Prostate gland (tissue), 2 donors: ENCODE data around the gene RPS27L. TPM values are rescaled to one million over a fixed set of nuclear protein-coding genes. Genes with fewer than 3 reads are reported as not detected.
"Not testable (repeated sequence)": the region's sequence is repeated elsewhere in the genome, so short reads cannot be mapped to it uniquely, and the experiment has no call there.

ENCODE experiments used
- DNase-seq: peaks from one replicate; pipeline ENCODE4 v3.0.0-alpha.2; 2019; ENCODE audit warnings: low spot score
- H3K27ac ChIP-seq, 2 donors: fragments of 200-600 bp; sonication (generic); 2 replicates each; pipeline ENCODE4 v1.5.1; 2017 to 2019
- H3K27me3 ChIP-seq: fragments of 200-600 bp; sonication (generic); replicated peaks from 2 replicates; pipeline ENCODE4 v1.5.1; 2019; ENCODE audit not compliant: insufficient read depth
- H3K36me3 ChIP-seq, 2 donors: fragments of 200-600 bp; sonication (generic); 1 replicate in 1 of 2; 2 replicates in 1 of 2; pipeline versions ENCODE4 v1.5.1 to v1.8.1; 2017 to 2019
- H3K4me1 ChIP-seq: fragments of 200-600 bp; sonication (generic); replicated peaks from 2 replicates; pipeline ENCODE4 v1.5.1; 2019
- H3K4me3 ChIP-seq, 2 donors: fragments of 200-600 bp; sonication (generic); 2 replicates each; pipeline ENCODE4 v1.5.1; 2017 to 2019
- H3K9me3 ChIP-seq: fragments of 200-600 bp; sonication (generic); 2 replicates; pipeline ENCODE4 v1.5.1; 2017
- POLR2A ChIP-seq: fragments of 450-650 bp; IDR thresholded peaks from one replicate; pipeline ENCODE4 v1.6.1; 2016; ENCODE audit warnings: antibody characterized with exemption, mild to moderate bottlenecking
- POLR2AphosphoS5 ChIP-seq: sonication (generic); formaldehyde crosslinking; IDR thresholded peaks from one replicate; pipeline ENCODE4 v1.6.1; 2017; ENCODE audit warnings: antibody characterized with exemption
- WGBS: methylation state at CpG from one replicate; pipeline ENCODE4 v1.1.5; 2018; 5-methylcytosine and 5-hydroxymethylcytosine counted together
- intact Hi-C: fragments of 100-400 bp; cut with DNase I; formaldehyde crosslinking; loops from one replicate; pipeline ENCODE4 v1.14.2; 2022
- total RNA-seq, 2 donors: library from RNA; depleted of rRNA; stranded (reverse); fragments of >200 nt; gene quantifications; one replicate each; pipeline ENCODE4 v1.1.0, GENCODE V29; 2016
- TF ChIP-seq, protein P1 (sequence below), 4 experiments: fragments of 200-600 bp in 2 of 4; fragments of 450-650 bp in 2 of 4; sonication (generic) in 2 of 4; IDR thresholded peaks; 1 replicate in 3 of 4; 2 replicates in 1 of 4; pipeline ENCODE4 v1.5.1; 2016 to 2019; ENCODE audit warnings: antibody characterized with exemption in 4 of 4, mild to moderate bottlenecking in 2 of 4, moderate library complexity in 2 of 4

Gene RPS27L
- total RNA-seq, 2 donors from 2014 or later: 49.2 to 102 TPM

DNA sequence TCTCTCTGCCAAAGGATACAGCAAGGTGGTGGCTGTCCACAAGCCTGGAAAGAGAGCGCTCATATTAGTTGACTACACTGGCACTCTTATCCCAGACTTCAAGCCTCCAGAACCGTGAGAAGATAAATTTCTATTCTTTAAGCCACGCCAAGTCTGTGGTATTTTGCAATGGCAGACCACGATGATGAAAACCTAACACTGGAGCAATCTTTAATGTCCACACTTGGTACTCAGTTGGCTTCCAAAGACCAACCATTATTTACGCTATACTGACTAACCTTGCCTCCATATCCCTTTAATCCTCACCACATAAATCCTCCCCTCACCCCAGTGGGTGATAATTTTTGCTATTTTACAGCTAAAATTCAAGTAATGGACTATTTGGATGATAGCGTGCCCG is 52.5 kb downstream of the RPS27L start:
- H3K4me3 ChIP-seq: no peak overlapping the region
- H3K36me3 ChIP-seq: no peaks in the 10 kb centered on the region
- no peaks in the 10 kb centered on the region for H3K4me1 ChIP-seq
- H3K27ac ChIP-seq: no peak overlapping the region
- DNase-seq: no peak
- H3K9me3 ChIP-seq: no peaks in the 10 kb centered on the region
- 74% methylated on average over 7 of the region's 7 CpGs for WGBS
- intact Hi-C loops: no loop called here
- H3K27me3 ChIP-seq: no peaks in the 10 kb centered on the region
- TF ChIP-seq POLR2AphosphoS5 (no peak), POLR2A (no peak)
- TF ChIP-seq, protein P1, sequence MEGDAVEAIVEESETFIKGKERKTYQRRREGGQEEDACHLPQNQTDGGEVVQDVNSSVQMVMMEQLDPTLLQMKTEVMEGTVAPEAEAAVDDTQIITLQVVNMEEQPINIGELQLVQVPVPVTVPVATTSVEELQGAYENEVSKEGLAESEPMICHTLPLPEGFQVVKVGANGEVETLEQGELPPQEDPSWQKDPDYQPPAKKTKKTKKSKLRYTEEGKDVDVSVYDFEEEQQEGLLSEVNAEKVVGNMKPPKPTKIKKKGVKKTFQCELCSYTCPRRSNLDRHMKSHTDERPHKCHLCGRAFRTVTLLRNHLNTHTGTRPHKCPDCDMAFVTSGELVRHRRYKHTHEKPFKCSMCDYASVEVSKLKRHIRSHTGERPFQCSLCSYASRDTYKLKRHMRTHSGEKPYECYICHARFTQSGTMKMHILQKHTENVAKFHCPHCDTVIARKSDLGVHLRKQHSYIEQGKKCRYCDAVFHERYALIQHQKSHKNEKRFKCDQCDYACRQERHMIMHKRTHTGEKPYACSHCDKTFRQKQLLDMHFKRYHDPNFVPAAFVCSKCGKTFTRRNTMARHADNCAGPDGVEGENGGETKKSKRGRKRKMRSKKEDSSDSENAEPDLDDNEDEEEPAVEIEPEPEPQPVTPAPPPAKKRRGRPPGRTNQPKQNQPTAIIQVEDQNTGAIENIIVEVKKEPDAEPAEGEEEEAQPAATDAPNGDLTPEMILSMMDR (IDR thresholded peaks at IDR 0.05): no peak

DNA sequence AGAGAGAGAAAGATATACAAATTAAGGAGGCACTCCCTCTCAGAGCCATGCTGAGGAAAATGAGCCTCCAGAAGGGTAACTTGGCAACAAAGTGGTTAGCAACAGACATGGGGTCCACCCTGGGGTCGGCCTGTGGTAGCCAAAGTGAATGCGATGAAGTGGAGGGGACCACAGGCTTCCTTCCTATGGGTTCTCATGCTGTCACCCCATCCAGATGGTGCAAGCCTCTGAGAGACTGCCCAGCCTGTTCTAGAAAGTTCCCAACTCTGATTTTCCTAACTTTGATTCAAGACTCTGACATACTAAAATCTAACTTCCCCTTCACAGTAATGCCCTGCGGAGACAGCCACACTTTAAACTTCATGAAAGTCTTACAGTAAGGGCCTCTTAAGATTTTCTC is 53.9 kb downstream of the RPS27L start:
- Histone ChIP-seq H3K4me1 (no peaks in the 10 kb centered on the region), H3K9me3 (no peaks in the 10 kb centered on the region), H3K27me3 (no peaks in the 10 kb centered on the region), H3K4me3 (no peak overlapping the region), H3K27ac (no peak overlapping the region), H3K36me3 (no peaks in the 10 kb centered on the region)
- intact Hi-C loops: no loop called here
- no peak for DNase-seq
- 90% methylated on average over 3 of the region's 3 CpGs for WGBS
- TF ChIP-seq, protein P1 (IDR thresholded peaks at IDR 0.05): no peak
- TF ChIP-seq POLR2A (no peak), POLR2AphosphoS5 (no peak)

DNA sequence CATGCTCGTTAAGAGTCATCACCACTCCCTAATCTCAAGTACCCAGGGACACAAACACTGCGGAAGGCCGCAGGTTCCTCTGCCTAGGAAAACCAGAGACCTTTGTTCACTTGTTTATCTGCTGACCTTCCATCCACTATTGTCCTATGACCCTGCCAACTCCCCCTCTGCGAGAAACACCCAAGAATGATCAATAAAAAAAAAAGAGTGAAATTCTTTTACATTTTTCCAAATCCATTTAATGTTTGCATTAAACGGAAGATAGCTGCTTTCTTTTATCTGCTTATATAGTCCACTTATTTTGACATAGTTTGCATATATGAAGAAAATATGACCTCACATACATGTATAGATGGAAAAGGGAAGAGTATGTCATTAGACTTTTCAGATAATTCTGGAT is 57.7 kb downstream of the RPS27L start:
- intact Hi-C loops, H3K9me3 ChIP-seq, H3K36me3 ChIP-seq, H3K4me3 ChIP-seq, H3K4me1 ChIP-seq, H3K27me3 ChIP-seq, DNase-seq, H3K27ac ChIP-seq: not testable (repeated sequence)
- WGBS: 81% methylated on average over 5 of the region's 5 CpGs

DNA sequence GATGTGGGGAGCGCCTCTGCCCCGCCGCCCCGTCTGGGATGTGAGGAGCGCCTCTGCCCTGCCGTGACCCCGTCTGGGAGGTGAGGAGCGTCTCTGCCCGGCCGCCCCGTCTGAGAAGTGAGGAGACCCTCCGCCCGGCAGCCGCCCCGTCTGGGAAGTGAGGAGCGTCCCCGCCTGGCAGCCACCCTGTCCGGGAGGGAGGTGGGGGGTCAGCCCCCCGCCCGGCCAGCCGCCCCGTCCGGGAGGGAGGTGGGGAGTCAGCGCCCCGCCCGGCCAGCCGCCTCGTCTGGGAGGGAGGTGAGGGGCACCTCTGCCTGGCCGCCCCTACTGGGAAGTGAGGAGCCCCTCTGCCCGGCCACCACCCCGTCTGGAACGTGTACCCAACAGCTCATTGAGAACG is 58.4 kb downstream of the RPS27L start:
- H3K27ac ChIP-seq, intact Hi-C loops, H3K4me1 ChIP-seq, H3K27me3 ChIP-seq, H3K36me3 ChIP-seq, DNase-seq, H3K4me3 ChIP-seq, H3K9me3 ChIP-seq: not testable (repeated sequence)
- 91% methylated on average over 7 of the region's 33 CpGs for WGBS

Other genes starting within 250 kb of the RPS27L start
- gene TPM1, start 114.7 kb downstream of the RPS27L start, total RNA-seq: 100 to 1,000 TPM; 564 to 629 TPM
- gene LACTB, start 35.6 kb downstream of the RPS27L start, total RNA-seq: 10 to 100 TPM in 1 of 2 donors, 1 to 10 TPM in 1; 9.1 to 15.4 TPM
- 10 to 100 TPM; 18.5 to 29.2 TPM for gene RAB8B, start 32.1 kb upstream of the RPS27L start, total RNA-seq
- gene APH1B, start 120.1 kb upstream of the RPS27L start, total RNA-seq: 10 to 100 TPM; 20.0 to 35.0 TPM
- 1 to 10 TPM; 3.0 to 9.5 TPM for gene CA12, start 224.4 kb upstream of the RPS27L start, total RNA-seq